K562 (cell line): ENCODE results near the gene PDCD1. TPM values are rescaled to one million over a fixed set of nuclear protein-coding genes. Genes with fewer than 3 reads are reported as not detected.
A peak's percentile ranks its signal among the peaks of the same experiment; 100 is the strongest.

Experiments
- ATAC-seq: fragments of 200-7000 bp; cut with Tn5 transposase; 3 replicates; pipeline ENCODE4 v1.9.1; 2020; ENCODE audit warnings: moderate library complexity
- BruUV-seq: library from RNA; stranded (reverse); fragments of 400-500 nt; replicated peaks from 2 replicates; lab custom pipeline; 2021; lab: Mats Ljungman, UMichigan
- CTCF ChIA-PET: fragments of 300-600 bp; formaldehyde crosslinking; extraction: SDS; loops from one replicate; lab custom pipeline; 2021; ENCODE audit warnings: low intra/inter-chr PET ratio; lab: Yijun Ruan, JAX
- POLR2A ChIA-PET: fragments of 300-600, 350-650 bp; sonication (Branson Sonifier 250); formaldehyde crosslinking; extraction: SDS; loops from one replicate; lab custom pipeline; 2021; ENCODE audit warnings: antibody characterized with exemption, inconsistent platforms; lab: Yijun Ruan, JAX
- DNase-seq, 4 experiments: peaks; one replicate each; pipeline versions ENCODE4 v3.0.0 to v3.0.0-alpha.2; 2011 to 2018; ENCODE audit warnings: low spot score in 3 of 4, mixed read lengths in 3 of 4; ENCODE audit errors: extremely low read depth in 1 of 4
- FAIRE-seq: peaks from 2 replicates; lab custom pipeline; 2011; peaks lifted over from hg19 to GRCh38; lab: Jason Lieb, UNC
- H2AFZ ChIP-seq: 2 replicates; pipeline ENCODE4 v1.6.0; 2011; ENCODE audit warnings: low read depth, low read length, control low read depth, inconsistent platforms
- H3K27ac ChIP-seq: fragments of 200-600 bp; 3 replicates; pipeline ENCODE4 v1.8.0; 2011; ENCODE audit warnings: low read depth, mild to moderate bottlenecking, control low read depth, inconsistent platforms, low read length, moderate library complexity, mixed read lengths; ENCODE audit errors: extremely low read depth
- H3K27me3 ChIP-seq, 2 experiments: fragments of 300-600 bp in 1 of 2; 2 replicates in 1 of 2; 3 replicates in 1 of 2; pipeline versions ENCODE4 v1.6.0 to v1.8.0; 2011; ENCODE audit warnings: inconsistent platforms in 2 of 2, low read length in 2 of 2, mild to moderate bottlenecking in 1 of 2, mixed read lengths in 1 of 2, moderate library complexity in 1 of 2; ENCODE audit not compliant: control insufficient read depth in 2 of 2, insufficient read depth in 2 of 2
- H3K36me3 ChIP-seq: fragments of 300-600 bp; 3 replicates; pipeline ENCODE4 v1.8.0; 2011; ENCODE audit warnings: mild to moderate bottlenecking, low read length, inconsistent platforms; ENCODE audit not compliant: control insufficient read depth, insufficient read depth
- H3K4me1 ChIP-seq, 2 experiments: fragments of 200-600 bp in 1 of 2; replicated peaks in 1 of 2; 2 replicates in 1 of 2; 3 replicates in 1 of 2; pipeline versions ENCODE4 v1.5.1 to v1.8.0; 2011; ENCODE audit warnings: inconsistent platforms in 2 of 2, low read length in 2 of 2, mild to moderate bottlenecking in 1 of 2, mixed read lengths in 1 of 2, moderate library complexity in 1 of 2; ENCODE audit not compliant: control insufficient read depth in 2 of 2, insufficient read depth in 2 of 2
- H3K4me2 ChIP-seq: 2 replicates; pipeline ENCODE4 v1.6.1; 2011; ENCODE audit warnings: low read length, control low read depth, inconsistent platforms, mixed read lengths; ENCODE audit not compliant: insufficient read depth
- H3K4me3 ChIP-seq: fragments of 200-600 bp; sonication (generic), shearing (Covaris generic); 2 replicates; pipeline ENCODE4 v1.5.1; 2016; ENCODE audit warnings: control low read depth, inconsistent platforms
- H3K79me2 ChIP-seq: fragments of 200-600 bp; 3 replicates; pipeline ENCODE4 v1.8.0; 2011; ENCODE audit warnings: low read length, inconsistent platforms; ENCODE audit not compliant: control insufficient read depth, insufficient read depth
- H3K9ac ChIP-seq, 2 experiments: 2 replicates each; pipeline versions ENCODE4 v1.6.0 to v1.6.1; 2011; ENCODE audit warnings: low read depth in 2 of 2, low read length in 2 of 2, control low read depth in 1 of 2, inconsistent platforms in 1 of 2, mild to moderate bottlenecking in 1 of 2, mixed read lengths in 1 of 2; ENCODE audit not compliant: insufficient read depth in 1 of 2
- H3K9me1 ChIP-seq: one replicate; pipeline ENCODE4 v1.6.0; 2011; ENCODE audit warnings: inconsistent platforms, mild to moderate bottlenecking, low read length, moderate library complexity; ENCODE audit not compliant: control insufficient read depth, insufficient read depth
- H3K9me3 ChIP-seq: replicated peaks from 2 replicates; pipeline ENCODE4 v1.5.1; 2011; ENCODE audit warnings: low read depth, low read length, inconsistent platforms; ENCODE audit not compliant: control insufficient read depth, insufficient read depth
- H4K20me1 ChIP-seq: replicated peaks from 2 replicates; pipeline ENCODE4 v1.6.1; 2011; ENCODE audit warnings: low read length, inconsistent platforms, mixed read lengths; ENCODE audit not compliant: control insufficient read depth, insufficient read depth
- CEBPG ChIP-seq, 3 experiments: fragments of 200-800 bp in 1 of 3; sonication (Bioruptor generic) in 1 of 3; sonication (generic) in 1 of 3; formaldehyde crosslinking in 1 of 3; IDR thresholded peaks in 2 of 3; conservative IDR thresholded peaks in 1 of 3; 2 replicates each; pipeline versions ENCODE4 v1.6.1 to v1.8.0; 2016 to 2022; ENCODE audit warnings: missing compliant biosample characterization in 2 of 3, missing genetic modification characterization in 2 of 3, mild to moderate bottlenecking in 1 of 3, missing genetic modification reagents in 1 of 3
- KDM1A ChIP-seq, 2 experiments: fragments of 450-650 bp; IDR thresholded peaks; 2 replicates each; pipeline ENCODE4 v1.6.1; 2016; ENCODE audit warnings: mild to moderate bottlenecking in 2 of 2
- MYC ChIP-seq, 2 experiments: fragments of 250-450 bp in 1 of 2; sonication (Bioruptor Pico) in 1 of 2; IDR thresholded peaks; 2 replicates each; pipeline versions ENCODE4 v1.5.1 to v1.6.1; 2012 to 2021; ENCODE audit warnings: low read depth in 2 of 2, borderline replicate concordance in 1 of 2, improper control_type of control experiment in 1 of 2, low read length in 1 of 2, mild to moderate bottlenecking in 1 of 2, moderate library complexity in 1 of 2
- NR2C2 ChIP-seq, 2 experiments: fragments of 200-800 bp in 1 of 2; sonication (Bioruptor generic) in 1 of 2; sonication (generic) in 1 of 2; formaldehyde crosslinking in 1 of 2; IDR thresholded peaks; 2 replicates each; pipeline versions ENCODE4 v1.6.1 to v1.8.0; 2016 to 2022; ENCODE audit warnings: mild to moderate bottlenecking in 1 of 2, missing compliant biosample characterization in 1 of 2, missing genetic modification characterization in 1 of 2, missing genetic modification reagents in 1 of 2
- RAD21 ChIP-seq, 2 experiments: fragments of 250-450 bp in 1 of 2; fragments of 450-650 bp in 1 of 2; sonication (Bioruptor Pico) in 1 of 2; formaldehyde crosslinking in 1 of 2; IDR thresholded peaks in 1 of 2; conservative IDR thresholded peaks in 1 of 2; 2 replicates each; pipeline versions ENCODE4 v1.4.0 to v1.8.0; 2020 to 2022; ENCODE audit warnings: mild to moderate bottlenecking in 2 of 2, moderate library complexity in 1 of 2
- SIN3A ChIP-seq, 2 experiments: fragments of 150-350 bp in 1 of 2; IDR thresholded peaks; 2 replicates each; pipeline ENCODE4 v1.6.1; 2011 to 2016; ENCODE audit warnings: borderline replicate concordance in 2 of 2, low read depth in 2 of 2, low read length in 2 of 2, mild to moderate bottlenecking in 2 of 2, moderate library complexity in 2 of 2; ENCODE audit not compliant: control insufficient read depth in 1 of 2
- SRF ChIP-seq, 2 experiments: fragments of 250-450, 450-650 bp in 1 of 2; sonication (Bioruptor Pico) in 1 of 2; sonication (generic) in 1 of 2; formaldehyde crosslinking; IDR thresholded peaks; 2 replicates each; pipeline versions ENCODE4 v1.5.0 to v1.5.1; 2020 to 2022; ENCODE audit warnings: mild to moderate bottlenecking in 1 of 2, missing genetic modification reagents in 1 of 2
- TBL1XR1 ChIP-seq, 2 experiments: IDR thresholded peaks; 2 replicates each; pipeline ENCODE4 v1.6.1; 2012; ENCODE audit warnings: improper control_type of control experiment in 2 of 2, low read length in 2 of 2, mild to moderate bottlenecking in 1 of 2
- TFAP4 ChIP-seq: sonication (generic); formaldehyde crosslinking; IDR thresholded peaks from 2 replicates; pipeline ENCODE4 v1.8.0; 2022; ENCODE audit warnings: missing genetic modification reagents, mild to moderate bottlenecking, moderate library complexity, borderline replicate concordance
- ZFP91 ChIP-seq: sonication (generic); formaldehyde crosslinking; IDR thresholded peaks from 2 replicates; pipeline ENCODE4 v1.8.0; 2022; ENCODE audit warnings: mild to moderate bottlenecking, missing genetic modification reagents
- ZKSCAN1 ChIP-seq: fragments of 150-350 bp; IDR thresholded peaks from 2 replicates; pipeline ENCODE4 v1.6.1; 2016; ENCODE audit warnings: low read depth, low read length
- ZMIZ1 ChIP-seq, 2 experiments: fragments of 150-350 bp in 1 of 2; IDR thresholded peaks; 2 replicates each; pipeline ENCODE4 v1.6.1; 2012 to 2016; ENCODE audit warnings: low read depth in 2 of 2, low read length in 2 of 2, mild to moderate bottlenecking in 1 of 2, moderate library complexity in 1 of 2
- ZNF431 ChIP-seq: sonication (generic); formaldehyde crosslinking; IDR thresholded peaks from 2 replicates; pipeline ENCODE4 v1.8.0; 2022; ENCODE audit warnings: mild to moderate bottlenecking, missing genetic modification reagents
- WGBS: fragments of 100-300 bp; shearing (Covaris generic); methylation state at CpG from one replicate; pipeline ENCODE4 v1.1.6; 2016; ENCODE audit warnings: low coverage, mixed read lengths; ENCODE audit not compliant: insufficient coverage; ENCODE audit errors: missing lambda C conversion rate; 5-methylcytosine and 5-hydroxymethylcytosine counted together
- in situ Hi-C: fragments of 300-500 bp; cut with MboI; formaldehyde crosslinking; loops from 4 replicates; pipeline ENCODE4 v1.15.0; 2018; ENCODE audit warnings: inconsistent platforms, mixed read lengths
- intact Hi-C: fragments of 100-400 bp; cut with micrococcal nuclease; formaldehyde crosslinking; loops from 2 replicates; pipeline ENCODE4 v1.14.2; 2022
- polyA plus RNA-seq, 8 experiments: library from polyadenylated mRNA; depleted of rRNA in 4 of 8; stranded (reverse) in 5 of 8; unstranded in 3 of 8; fragments of >200 nt; fragmentation: Nextera tagmentation in 2 of 8; fragmentation: Illumina TruSeq in 1 of 8; extraction: Ambion mirVana in 2 of 8; extraction: Trizol in 1 of 8; gene quantifications; 2 replicates each; pipeline versions ENCODE4 v1.2.1 to v1.2.3, GENCODE V29; 2011 to 2014; ENCODE audit warnings: inconsistent platforms in 1 of 8, missing spikeins in 1 of 8
- total RNA-seq, 7 experiments: library from RNA; depleted of rRNA in 6 of 7; stranded (reverse); fragments of >200 nt in 6 of 7; fragmentation: Illumina TruSeq in 2 of 7; extraction: Trizol in 2 of 7; gene quantifications; 2 replicates each; pipeline versions ENCODE4 v1.2.1 to v1.2.3, GENCODE V29; 2011 to 2021; ENCODE audit warnings: low replicate concordance in 1 of 7

The PDCD1 gene
- total and polyA plus RNA-seq, 9 of the 15 experiments (the other 6 are each of a cell fraction or from before 2014, with no cell fraction given), result 0.15 to 2.5 (median 1.0) TPM; not detected in 2

DNA sequence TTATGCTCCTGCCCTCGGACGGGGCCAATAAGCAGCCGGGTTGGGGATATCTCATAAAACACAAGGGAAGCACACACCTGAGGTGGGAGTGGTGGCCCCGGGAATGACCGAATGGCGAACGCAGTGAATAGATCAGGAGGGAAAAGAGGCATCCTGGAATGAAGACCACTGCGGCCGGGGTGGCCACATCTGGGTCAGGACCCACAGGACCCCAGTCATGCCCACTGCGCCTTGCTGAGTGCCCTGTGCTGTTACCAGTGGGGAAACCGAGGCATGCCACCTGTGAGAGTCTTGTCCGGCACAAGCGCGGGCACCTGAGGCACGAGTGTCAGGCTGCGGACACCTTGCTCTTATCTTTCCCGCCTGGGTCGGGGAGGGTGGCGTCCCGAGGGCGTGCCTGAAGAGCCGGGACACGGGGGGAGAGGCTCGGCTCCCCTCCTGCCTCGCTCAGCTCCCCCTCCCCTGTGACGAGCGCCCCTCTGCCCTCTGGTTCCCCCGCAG lies 1.6 kb downstream of the PDCD1 start:
- intact Hi-C loops, result no loop called here
- in situ Hi-C loops, result loop anchor here (5.0 kb wide), 1 partner anchor 110 kb away; no protein-coding TSS in a partner anchor
- no peaks in the 10 kb centered on the region for H3K9me1 ChIP-seq
- 27% methylated on average over 18 of the region's 28 CpGs for whole genome bisulfite sequencing
- H3K27me3 ChIP-seq, result no peaks in the 10 kb centered on the region
- ATAC-seq (no peak), DNase-seq (no peak), FAIRE-seq (no peak)
- H3K9me3 ChIP-seq, result no peaks in the 10 kb centered on the region
- no peak overlapping the region for H3K4me2 ChIP-seq
- H3K9ac ChIP-seq, result peak overlapping the region in 1 of 2 experiments; percentile 35; a peak in 1 of 4 replicates
- ChIA-PET POLR2A (interaction anchor here (0.6 to 1.5 kb wide), 2 partner anchors 10 to 11 kb away, joined by 4 read pairs; no protein-coding TSS in a partner anchor), CTCF (no interaction called here)
- no peak overlapping the region for H3K4me3 ChIP-seq
- no TSS peak for BruUV-seq
- no peaks in the 10 kb centered on the region for H4K20me1 ChIP-seq
- H3K27ac ChIP-seq, result no peak overlapping the region
- peaks cover 3 to 72% of the 10 kb centered on the region in 2 experiments; a peak in 4 of 5 replicates for H3K4me1 ChIP-seq
- no peaks in the 10 kb centered on the region for H3K79me2 ChIP-seq
- H3K36me3 ChIP-seq, result no peaks in the 10 kb centered on the region
- H2AFZ ChIP-seq, result no peak overlapping the region
- TF ChIP-seq ZFP91 (CRISPR knock-in tag) (no peak), CEBPG (CRISPR knock-in tag; IDR thresholded peaks at IDR 0.05) (no peak), CEBPG (tag; conservative IDR thresholded peaks at IDR 0.05 in 1 of 2, IDR thresholded peaks at IDR 0.05 in 1 of 2) (no peak), ZKSCAN1 (no peak), NR2C2 (CRISPR knock-in tag; IDR thresholded peaks at IDR 0.05) (no peak), NR2C2 (tag; IDR thresholded peaks at IDR 0.05) (no peak), ZMIZ1 (IDR thresholded peaks at IDR 0.05; ENCODE audit: low read depth in 2 of 2, low read length in 2 of 2) (no peak), RAD21 (CRISPR knock-in tag; conservative IDR thresholded peaks at IDR 0.05 in 1 of 2, IDR thresholded peaks at IDR 0.05 in 1 of 2) (no peak), TBL1XR1 (IDR thresholded peaks at IDR 0.05; ENCODE audit: low read length in 2 of 2) (no peak), SRF (CRISPR knock-in tag; IDR thresholded peaks at IDR 0.05) (no peak), ZNF431 (CRISPR knock-in tag) (no peak), TFAP4 (CRISPR knock-in tag) (no peak), SIN3A (IDR thresholded peaks at IDR 0.05; ENCODE audit: borderline replicate concordance in 2 of 2, control insufficient read depth in 1 of 2, low read depth in 2 of 2, low read length in 2 of 2) (no peak), KDM1A (IDR thresholded peaks at IDR 0.05) (no peak), MYC (IDR thresholded peaks at IDR 0.05; ENCODE audit: low read depth, low read length) (no peak), MYC (CRISPR knock-in tag; IDR thresholded peaks at IDR 0.05; ENCODE audit: borderline replicate concordance, low read depth) (no peak)
